ENCODE measurements around the gene GPD1L.

DNA sequence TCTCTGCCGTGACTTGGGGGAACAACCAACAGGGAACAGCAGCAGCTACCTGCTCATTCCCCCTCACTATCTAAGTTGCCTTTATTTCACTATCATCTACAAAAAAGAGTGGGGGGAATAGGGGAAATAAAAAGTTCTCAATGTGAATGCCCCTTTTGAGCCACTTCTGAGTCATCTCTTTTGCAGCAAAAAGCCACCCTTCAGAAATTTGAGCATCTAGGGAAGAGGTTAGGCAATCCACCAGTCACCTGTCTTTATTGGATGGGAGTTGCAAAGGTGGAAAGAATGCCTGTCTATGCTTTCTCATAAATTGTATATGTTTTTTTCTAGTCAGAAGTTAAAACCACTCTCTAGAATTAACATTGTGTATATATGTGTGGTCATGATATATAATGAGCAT lies 41.1 kb downstream of the GPD1L start:
- TF ChIP-seq, protein P1, sequence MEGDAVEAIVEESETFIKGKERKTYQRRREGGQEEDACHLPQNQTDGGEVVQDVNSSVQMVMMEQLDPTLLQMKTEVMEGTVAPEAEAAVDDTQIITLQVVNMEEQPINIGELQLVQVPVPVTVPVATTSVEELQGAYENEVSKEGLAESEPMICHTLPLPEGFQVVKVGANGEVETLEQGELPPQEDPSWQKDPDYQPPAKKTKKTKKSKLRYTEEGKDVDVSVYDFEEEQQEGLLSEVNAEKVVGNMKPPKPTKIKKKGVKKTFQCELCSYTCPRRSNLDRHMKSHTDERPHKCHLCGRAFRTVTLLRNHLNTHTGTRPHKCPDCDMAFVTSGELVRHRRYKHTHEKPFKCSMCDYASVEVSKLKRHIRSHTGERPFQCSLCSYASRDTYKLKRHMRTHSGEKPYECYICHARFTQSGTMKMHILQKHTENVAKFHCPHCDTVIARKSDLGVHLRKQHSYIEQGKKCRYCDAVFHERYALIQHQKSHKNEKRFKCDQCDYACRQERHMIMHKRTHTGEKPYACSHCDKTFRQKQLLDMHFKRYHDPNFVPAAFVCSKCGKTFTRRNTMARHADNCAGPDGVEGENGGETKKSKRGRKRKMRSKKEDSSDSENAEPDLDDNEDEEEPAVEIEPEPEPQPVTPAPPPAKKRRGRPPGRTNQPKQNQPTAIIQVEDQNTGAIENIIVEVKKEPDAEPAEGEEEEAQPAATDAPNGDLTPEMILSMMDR (IDR thresholded peaks at IDR 0.05) = no peak
- no peak for TF ChIP-seq POLR2A (IDR thresholded peaks at IDR 0.05)

All from heart left ventricle (tissue), 13 donors.